ENCODE data around the gene GRK7.

The GRK7 gene, protein sequence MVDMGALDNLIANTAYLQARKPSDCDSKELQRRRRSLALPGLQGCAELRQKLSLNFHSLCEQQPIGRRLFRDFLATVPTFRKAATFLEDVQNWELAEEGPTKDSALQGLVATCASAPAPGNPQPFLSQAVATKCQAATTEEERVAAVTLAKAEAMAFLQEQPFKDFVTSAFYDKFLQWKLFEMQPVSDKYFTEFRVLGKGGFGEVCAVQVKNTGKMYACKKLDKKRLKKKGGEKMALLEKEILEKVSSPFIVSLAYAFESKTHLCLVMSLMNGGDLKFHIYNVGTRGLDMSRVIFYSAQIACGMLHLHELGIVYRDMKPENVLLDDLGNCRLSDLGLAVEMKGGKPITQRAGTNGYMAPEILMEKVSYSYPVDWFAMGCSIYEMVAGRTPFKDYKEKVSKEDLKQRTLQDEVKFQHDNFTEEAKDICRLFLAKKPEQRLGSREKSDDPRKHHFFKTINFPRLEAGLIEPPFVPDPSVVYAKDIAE (N-terminal part only)

DNA sequence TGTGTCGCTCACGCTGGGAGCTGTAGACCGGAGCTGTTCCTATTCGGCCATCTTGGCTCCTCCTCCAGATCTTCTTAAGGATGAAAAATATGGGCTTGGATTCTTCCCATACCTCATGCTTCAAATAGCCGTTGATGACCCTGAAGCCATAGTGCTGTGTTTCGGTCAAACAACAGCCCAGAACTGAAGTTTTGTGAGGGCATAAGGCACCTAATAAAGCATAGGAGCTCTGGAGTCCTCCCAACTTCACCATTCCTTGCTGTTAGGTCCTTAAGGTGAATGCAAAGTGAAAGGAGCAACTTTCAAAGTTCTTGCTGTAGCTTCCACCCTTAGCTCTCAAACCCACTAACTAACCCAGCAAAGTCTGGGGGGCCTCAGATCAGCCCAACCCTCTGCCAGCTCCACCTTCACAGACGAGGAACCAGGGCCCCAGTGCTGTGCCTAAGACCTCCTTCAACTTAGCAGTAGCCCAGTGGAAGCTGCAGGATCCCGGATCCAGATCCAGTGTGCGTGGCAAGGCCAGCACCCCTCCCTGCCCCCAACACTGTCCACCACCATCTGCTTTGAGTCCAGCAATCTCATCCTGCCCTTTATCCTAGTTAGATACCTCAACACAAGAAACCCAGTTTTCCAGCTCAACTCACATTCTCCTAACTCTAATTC is at the start of gene GRK7:
Gene GRK7, plus strand, starts transcription at position 321 of the 663 bp plus-strand sequence. CDS start 14,877 bp downstream, outside the sequence.
- no peak for TF ChIP-seq CTCF (IDR thresholded peaks at IDR 0.05; ENCODE audit: borderline replicate concordance, insufficient read depth, low read depth, low read length)
- no peak within 1 kb of the TSS for H3K4me3 ChIP-seq (ENCODE audit: low read depth, low read length)

- no peak for TF ChIP-seq CTCF (IDR thresholded peaks at IDR 0.05; ENCODE audit: borderline replicate concordance, insufficient read depth, low read depth, low read length)
These were observed 48.5 kb upstream of the GRK7 start for GRCh38 chr3:141714671-141715070.

GRCh38 chr3:141722081-141722480 is 41.1 kb upstream of the GRK7 start:
- H3K4me3 ChIP-seq (ENCODE audit: low read depth, low read length), result no peak overlapping the region
- no peak for TF ChIP-seq CTCF (IDR thresholded peaks at IDR 0.05; ENCODE audit: borderline replicate concordance, insufficient read depth, low read depth, low read length)

More at GRCh38 chr3:141714671-141715070, 48.5 kb upstream of the GRK7 start:
- no peak overlapping the region for H3K4me3 ChIP-seq (ENCODE audit: low read depth, low read length)

- TF ChIP-seq CTCF (IDR thresholded peaks at IDR 0.05; ENCODE audit: borderline replicate concordance, insufficient read depth, low read depth, low read length), result no peak
- H3K4me3 ChIP-seq (ENCODE audit: low read depth, low read length), result no peak overlapping the region
These were observed 40.6 kb upstream of the GRK7 start for GRCh38 chr3:141722648-141723047.

- no peak for TF ChIP-seq CTCF (IDR thresholded peaks at IDR 0.05; ENCODE audit: borderline replicate concordance, insufficient read depth, low read depth, low read length)
- no peak overlapping the region for H3K4me3 ChIP-seq (ENCODE audit: low read depth, low read length)
These were observed 40.0 kb upstream of the GRK7 start for GRCh38 chr3:141723255-141723654.

GRCh38 chr3:141724186-141724585 is 39.0 kb upstream of the GRK7 start:
- TF ChIP-seq CTCF (IDR thresholded peaks at IDR 0.05; ENCODE audit: borderline replicate concordance, insufficient read depth, low read depth, low read length), result no peak
- H3K4me3 ChIP-seq (ENCODE audit: low read depth, low read length), result no peak overlapping the region

All from GM12875 (cell line).